Pancreas (tissue), 10 donors: ENCODE data around the gene RALY. TPM values are rescaled to one million over a fixed set of nuclear protein-coding genes. Genes with fewer than 3 reads are reported as not detected.

Experiments used
- ATAC-seq, 4 donors: fragments of 200-7000 bp; cut with Tn5 transposase; one replicate each; pipeline versions ENCODE4 v1.8.0 to v1.9.1; 2020; ENCODE audit warnings: mild to moderate bottlenecking in 4 of 4, moderate library complexity in 4 of 4
- DNase-seq, 6 donors: peaks; one replicate each; pipeline ENCODE4 v3.0.0-alpha.2; 2020
- FAIRE-seq: peaks from 2 replicates; lab custom pipeline; 2012; peaks lifted over from hg19 to GRCh38; lab: Jason Lieb, UNC
- H3K27ac ChIP-seq, 4 donors: fragments of 200-600 bp; sonication (generic); 1 replicate in 3 of 4; 2 replicates in 1 of 4; pipeline versions ENCODE4 v1.5.0 to v1.8.0; 2020
- H3K27me3 ChIP-seq, 4 donors: fragments of 200-600 bp; one replicate each; pipeline ENCODE4 v1.8.0; 2021
- H3K36me3 ChIP-seq, 3 donors: fragments of 200-600 bp; sonication (generic) in 1 of 3; one replicate each; pipeline versions ENCODE4 v1.5.0 to v1.8.0; 2020 to 2021
- H3K4me1 ChIP-seq, 3 donors: fragments of 200-600 bp; one replicate each; pipeline ENCODE4 v1.8.0; 2021
- H3K4me3 ChIP-seq, 4 donors: fragments of 200-600 bp; sonication (generic) in 2 of 4; one replicate each; pipeline versions ENCODE4 v1.5.0 to v1.8.0; 2020 to 2021
- H3K9me3 ChIP-seq, 4 donors: fragments of 200-600 bp; one replicate each; pipeline ENCODE4 v1.8.0; 2021
- WGBS, 2 donors: extraction: QIAGEN DNeasy Blood & Tissue Kit; methylation state at CpG; one replicate each; pipeline ENCODE4 v1.1.7; 2013; 5-methylcytosine and 5-hydroxymethylcytosine counted together
- intact Hi-C, 3 donors: fragments of 100-400 bp; cut with DNase I; formaldehyde crosslinking; loops; one replicate each; pipeline versions ENCODE4 v1.11.1 to v1.14.2; 2022
- polyA plus RNA-seq, 2 donors: library from polyadenylated mRNA; stranded (reverse); fragments of 200-250 nt; gene quantifications; one replicate each; pipeline ENCODE4 v1.2.3, GENCODE V29; 2013
- total RNA-seq, 6 donors: library from RNA; stranded (reverse); fragmentation: NEBNext Ultra II Directional in 4 of 6; extraction: Animal tissue kit (Norgen Biotek cat#: 25700) in 4 of 6; gene quantifications; one replicate each; pipeline versions ENCODE4 v1.2.1 to v1.2.4, GENCODE V29; 2021 to 2023
- TF ChIP-seq, protein P1 (sequence below), 4 donors: fragments of 200-600 bp; sonication (generic) in 3 of 4; IDR thresholded peaks; one replicate each; pipeline versions ENCODE4 v1.5.0 to v1.8.0; 2021; ENCODE audit warnings: antibody characterized with exemption in 4 of 4
- donor health status: healthy with polysubstance abuse.
- donor health status: DM: no; HTN: no; CAD: no; lungs with moderate emphysema.
- donor health status: DM: no; HTN: no; CAD: no.
- donor health status: control.
- donor health status: control.
- donor health status: Bipolar disorder and iron deficiency.
- donor health status: DM: yes; HTN: yes; CAD: no.
- donor health status: DM: no; HTN: no; CAD: no.
- donor health status: DM: no; HTN: no; CAD: no.
- donor health status: DM: yes; HTN: yes; CAD: no.

The RALY gene
- total and polyA plus RNA-seq, 8 donors = 30.0 to 60.4 (median 44.3) TPM

DNA sequence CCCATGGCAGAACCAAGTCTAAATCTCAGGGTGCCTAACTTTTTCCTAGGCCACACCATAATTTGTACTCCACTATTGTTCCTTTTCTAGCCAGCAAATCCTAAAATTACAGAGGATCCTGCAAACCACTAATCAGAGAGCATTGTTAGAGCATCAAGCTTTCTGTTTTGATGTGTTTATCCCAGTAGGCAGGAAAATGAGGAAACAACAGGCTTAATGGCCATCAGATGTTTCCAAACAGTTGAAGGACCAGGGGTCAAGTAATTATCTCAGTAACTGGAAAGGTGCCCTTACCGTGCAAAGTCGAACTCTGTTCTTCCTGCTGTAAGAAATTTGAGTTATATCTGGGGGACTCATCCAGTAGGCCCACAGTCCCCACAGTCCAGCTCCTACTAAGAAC is 58.7 kb downstream of the RALY start:
- no peaks in the 10 kb centered on the region for H3K36me3 ChIP-seq
- intact Hi-C loops = no loop called here
- no peak overlapping the region for H3K4me3 ChIP-seq
- no peak for ATAC-seq
- H3K9me3 ChIP-seq = no peaks in the 10 kb centered on the region
- no peak overlapping the region for H3K27ac ChIP-seq
- no peak for DNase-seq
- 41 to 50% methylated on average over 2 of the region's 2 CpGs for WGBS, 2 donors
- no peaks in the 10 kb centered on the region for H3K4me1 ChIP-seq
- H3K27me3 ChIP-seq = no peaks in the 10 kb centered on the region
- no peak for FAIRE-seq
- TF ChIP-seq, protein P1, sequence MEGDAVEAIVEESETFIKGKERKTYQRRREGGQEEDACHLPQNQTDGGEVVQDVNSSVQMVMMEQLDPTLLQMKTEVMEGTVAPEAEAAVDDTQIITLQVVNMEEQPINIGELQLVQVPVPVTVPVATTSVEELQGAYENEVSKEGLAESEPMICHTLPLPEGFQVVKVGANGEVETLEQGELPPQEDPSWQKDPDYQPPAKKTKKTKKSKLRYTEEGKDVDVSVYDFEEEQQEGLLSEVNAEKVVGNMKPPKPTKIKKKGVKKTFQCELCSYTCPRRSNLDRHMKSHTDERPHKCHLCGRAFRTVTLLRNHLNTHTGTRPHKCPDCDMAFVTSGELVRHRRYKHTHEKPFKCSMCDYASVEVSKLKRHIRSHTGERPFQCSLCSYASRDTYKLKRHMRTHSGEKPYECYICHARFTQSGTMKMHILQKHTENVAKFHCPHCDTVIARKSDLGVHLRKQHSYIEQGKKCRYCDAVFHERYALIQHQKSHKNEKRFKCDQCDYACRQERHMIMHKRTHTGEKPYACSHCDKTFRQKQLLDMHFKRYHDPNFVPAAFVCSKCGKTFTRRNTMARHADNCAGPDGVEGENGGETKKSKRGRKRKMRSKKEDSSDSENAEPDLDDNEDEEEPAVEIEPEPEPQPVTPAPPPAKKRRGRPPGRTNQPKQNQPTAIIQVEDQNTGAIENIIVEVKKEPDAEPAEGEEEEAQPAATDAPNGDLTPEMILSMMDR (IDR thresholded peaks at IDR 0.05) = no peak

DNA sequence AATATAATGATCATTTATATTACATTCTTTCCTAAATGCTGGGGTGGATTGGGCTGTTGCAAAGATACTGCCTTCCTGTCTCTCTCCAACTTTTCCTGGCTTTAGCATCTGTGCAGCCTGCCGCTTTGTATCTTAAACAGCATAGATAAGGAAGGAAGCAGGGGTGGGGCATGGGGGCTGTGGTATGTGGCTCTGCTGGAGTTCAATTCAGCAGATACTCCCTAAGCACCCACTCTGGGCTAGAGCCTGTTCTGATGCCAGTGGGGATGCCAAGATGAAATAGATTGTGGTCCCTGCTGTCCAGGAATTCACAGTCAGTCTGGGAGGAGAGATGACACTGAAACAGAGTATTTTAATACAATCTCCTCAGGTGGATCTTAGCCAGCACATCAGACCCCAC is 61.6 kb downstream of the RALY start:
- ATAC-seq (no peak), FAIRE-seq (no peak), DNase-seq (no peak)
- H3K27ac ChIP-seq = no peak overlapping the region
- H3K36me3 ChIP-seq = peaks cover 0 to 6% (median 0%) of the 10 kb centered on the region in 3 donors
- no peak overlapping the region for H3K4me3 ChIP-seq
- 24 to 36% methylated on average over 1 of the region's 1 CpG for WGBS, 2 donors
- intact Hi-C loops = no loop called here
- no peaks in the 10 kb centered on the region for H3K9me3 ChIP-seq
- H3K27me3 ChIP-seq = no peaks in the 10 kb centered on the region
- no peaks in the 10 kb centered on the region for H3K4me1 ChIP-seq
- TF ChIP-seq, protein P1 (IDR thresholded peaks at IDR 0.05) = no peak

DNA sequence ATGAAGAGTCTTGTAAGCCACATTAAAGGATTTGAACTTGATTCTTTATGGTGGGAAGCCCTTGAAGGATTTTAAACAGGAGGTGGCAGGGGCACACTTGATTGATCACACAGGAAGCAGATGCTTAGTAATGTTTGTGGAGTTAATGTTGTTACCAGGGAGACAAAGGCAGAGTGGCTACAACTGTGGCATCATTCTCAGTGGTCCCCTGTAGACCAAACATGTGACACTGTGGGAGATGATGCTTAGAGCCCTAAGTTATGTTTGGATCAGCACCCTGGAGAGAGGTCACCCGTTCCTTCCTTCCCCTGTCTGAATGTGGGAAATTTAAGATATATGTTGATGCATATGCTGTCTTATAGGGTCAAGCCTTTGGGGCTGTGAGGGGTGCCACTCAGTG is 65.1 kb downstream of the RALY start:
- Histone ChIP-seq H3K27ac (no peak overlapping the region), H3K36me3 (peaks cover 0 to 6% (median 0%) of the 10 kb centered on the region in 3 donors), H3K4me3 (no peak overlapping the region), H3K27me3 (no peaks in the 10 kb centered on the region), H3K4me1 (peaks cover 0 to 7% (median 0%) of the 10 kb centered on the region in 3 donors), H3K9me3 (no peaks in the 10 kb centered on the region)
- no peak for FAIRE-seq
- WGBS, 2 donors = 50 to 65% methylated on average over 1 of the region's 1 CpG
- TF ChIP-seq, protein P1 (IDR thresholded peaks at IDR 0.05) = no peak
- no peak for DNase-seq
- ATAC-seq = peak in 3 of 4 donors; percentile 16 to 26 (median 17)
- intact Hi-C loops = no loop called here

DNA sequence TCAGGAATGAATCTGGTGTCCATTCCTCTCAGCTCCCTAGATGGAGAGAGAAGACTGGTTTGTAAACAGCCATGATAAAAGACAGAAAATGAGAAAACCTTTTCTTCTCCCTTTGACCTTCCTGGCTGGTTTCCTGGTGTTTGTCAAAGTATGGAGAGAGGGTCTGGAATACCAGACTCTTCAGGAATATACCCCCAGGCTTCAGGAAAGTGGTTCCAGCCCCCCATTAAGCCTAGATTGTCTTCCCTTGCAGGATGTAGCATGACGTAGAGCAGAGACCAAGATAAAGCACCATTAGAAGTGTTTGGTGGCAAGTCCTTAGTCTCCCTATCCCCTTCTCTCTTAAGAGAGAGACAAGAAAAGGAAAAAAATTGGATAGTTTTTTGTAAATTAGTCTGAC is 67.3 kb downstream of the RALY start:
- no peak for ATAC-seq
- FAIRE-seq = no peak
- WGBS, 2 donors = 86 to 91% methylated on average over 1 of the region's 1 CpG
- no peak overlapping the region for H3K4me3 ChIP-seq
- H3K36me3 ChIP-seq = peaks cover 0 to 6% (median 0%) of the 10 kb centered on the region in 3 donors
- no peaks in the 10 kb centered on the region for H3K9me3 ChIP-seq
- no peaks in the 10 kb centered on the region for H3K27me3 ChIP-seq
- no peak overlapping the region for H3K27ac ChIP-seq
- intact Hi-C loops = no loop called here
- H3K4me1 ChIP-seq = peaks cover 0 to 7% (median 0%) of the 10 kb centered on the region in 3 donors
- DNase-seq = no peak
- TF ChIP-seq, protein P1 (IDR thresholded peaks at IDR 0.05) = no peak

DNA sequence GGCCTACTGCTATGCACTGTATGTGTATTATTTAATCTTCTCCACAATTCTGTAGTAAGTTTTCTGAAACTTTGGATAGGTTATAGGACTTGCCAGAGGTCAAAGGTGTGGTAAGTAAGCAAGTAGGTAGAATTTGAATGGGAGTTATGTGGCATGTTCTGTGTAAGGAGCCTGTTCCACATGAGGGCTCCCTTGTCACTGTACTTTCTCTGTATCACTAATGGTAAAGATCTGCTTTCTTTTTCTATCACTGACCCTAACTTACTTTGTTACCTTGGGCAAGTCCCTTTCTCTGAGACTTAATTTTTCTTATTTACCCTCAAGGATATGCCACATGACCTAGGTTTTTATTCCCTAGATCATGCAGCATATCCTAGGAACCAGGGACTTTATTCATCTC is 68.0 kb downstream of the RALY start:
- H3K27me3 ChIP-seq = no peaks in the 10 kb centered on the region
- H3K27ac ChIP-seq = no peak overlapping the region
- H3K9me3 ChIP-seq = no peaks in the 10 kb centered on the region
- H3K4me3 ChIP-seq = no peak overlapping the region
- TF ChIP-seq, protein P1 (IDR thresholded peaks at IDR 0.05) = no peak
- DNase-seq (no peak), ATAC-seq (no peak), FAIRE-seq (no peak)
- H3K36me3 ChIP-seq = peaks cover 0 to 6% (median 0%) of the 10 kb centered on the region in 3 donors
- H3K4me1 ChIP-seq = peaks cover 0 to 7% (median 0%) of the 10 kb centered on the region in 3 donors
- intact Hi-C loops = no loop called here
